Colonic mucosa (tissue), 4 donors: ENCODE measurements around the gene FSD1L. TPM values are rescaled to one million over a fixed set of nuclear protein-coding genes. Genes with fewer than 3 reads are reported as not detected.
"Not testable (repeated sequence)": the region's sequence is repeated elsewhere in the genome, so short reads cannot be mapped to it uniquely, and the experiment has no call there.

Experiments
- DNase-seq: peaks from one replicate; pipeline ENCODE4 v3.0.0-alpha.2; 2020
- H3K27ac ChIP-seq: fragments of 200-600 bp; one replicate; pipeline ENCODE4 v1.8.0; 2021
- H3K27me3 ChIP-seq: fragments of 200-600 bp; one replicate; pipeline ENCODE4 v1.8.0; 2021
- H3K36me3 ChIP-seq: fragments of 200-600 bp; one replicate; pipeline ENCODE4 v1.8.0; 2021
- H3K4me1 ChIP-seq: fragments of 200-600 bp; one replicate; pipeline ENCODE4 v1.8.0; 2021; ENCODE audit warnings: mild to moderate bottlenecking
- H3K4me3 ChIP-seq: fragments of 200-600 bp; one replicate; pipeline ENCODE4 v1.8.0; 2021
- H3K9ac ChIP-seq, 2 donors: one replicate each; pipeline ENCODE4 v1.7.0; 2013; ENCODE audit warnings: control low read depth in 2 of 2, low read depth in 2 of 2, low read length in 2 of 2
- H3K9me3 ChIP-seq: fragments of 200-600 bp; one replicate; pipeline ENCODE4 v1.8.0; 2021
- intact Hi-C: fragments of 100-400 bp; cut with DNase I; formaldehyde crosslinking; loops from one replicate; pipeline ENCODE4 v1.14.1; 2022
- total RNA-seq, 2 donors: library from RNA; stranded (reverse); fragmentation: NEBNext Ultra II Directional in 1 of 2; extraction: Animal tissue kit (Norgen Biotek cat#: 25700) in 1 of 2; gene quantifications; one replicate each; pipeline ENCODE4 v1.2.1, GENCODE V29; 2021
- TF ChIP-seq, protein P1 (sequence below): fragments of 200-600 bp; IDR thresholded peaks from one replicate; pipeline ENCODE4 v1.8.0; 2022; ENCODE audit warnings: antibody characterized with exemption, mild to moderate bottlenecking
- donor health status: healthy.
- donor health status: DM: no; HTN: no; CAD: no.
- donor health status: DM: no; HTN: no; CAD: no.

The FSD1L gene
- total RNA-seq, 2 donors from 2014 or later: 4.3 to 6.0 TPM

- Histone ChIP-seq H3K9me3 (no peaks in the 10 kb centered on the region), H3K4me3 (no peak overlapping the region), H3K27ac (no peak overlapping the region), H3K36me3 (no peaks in the 10 kb centered on the region), H3K4me1 (no peaks in the 10 kb centered on the region), H3K9ac (no peak overlapping the region), H3K27me3 (no peaks in the 10 kb centered on the region)
- TF ChIP-seq, protein P1, sequence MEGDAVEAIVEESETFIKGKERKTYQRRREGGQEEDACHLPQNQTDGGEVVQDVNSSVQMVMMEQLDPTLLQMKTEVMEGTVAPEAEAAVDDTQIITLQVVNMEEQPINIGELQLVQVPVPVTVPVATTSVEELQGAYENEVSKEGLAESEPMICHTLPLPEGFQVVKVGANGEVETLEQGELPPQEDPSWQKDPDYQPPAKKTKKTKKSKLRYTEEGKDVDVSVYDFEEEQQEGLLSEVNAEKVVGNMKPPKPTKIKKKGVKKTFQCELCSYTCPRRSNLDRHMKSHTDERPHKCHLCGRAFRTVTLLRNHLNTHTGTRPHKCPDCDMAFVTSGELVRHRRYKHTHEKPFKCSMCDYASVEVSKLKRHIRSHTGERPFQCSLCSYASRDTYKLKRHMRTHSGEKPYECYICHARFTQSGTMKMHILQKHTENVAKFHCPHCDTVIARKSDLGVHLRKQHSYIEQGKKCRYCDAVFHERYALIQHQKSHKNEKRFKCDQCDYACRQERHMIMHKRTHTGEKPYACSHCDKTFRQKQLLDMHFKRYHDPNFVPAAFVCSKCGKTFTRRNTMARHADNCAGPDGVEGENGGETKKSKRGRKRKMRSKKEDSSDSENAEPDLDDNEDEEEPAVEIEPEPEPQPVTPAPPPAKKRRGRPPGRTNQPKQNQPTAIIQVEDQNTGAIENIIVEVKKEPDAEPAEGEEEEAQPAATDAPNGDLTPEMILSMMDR: no peak
- intact Hi-C loops: no loop called here
- no peak for DNase-seq
Measured at GRCh38 chr9:105572455-105572854, 124.6 kb downstream of the FSD1L start.

- H3K36me3 ChIP-seq, H3K27me3 ChIP-seq, DNase-seq, H3K9ac ChIP-seq, H3K9me3 ChIP-seq, H3K4me1 ChIP-seq, intact Hi-C loops, H3K27ac ChIP-seq, H3K4me3 ChIP-seq: not testable (repeated sequence)
Measured at GRCh38 chr9:105579952-105580351, 132.1 kb downstream of the FSD1L start.

DNA sequence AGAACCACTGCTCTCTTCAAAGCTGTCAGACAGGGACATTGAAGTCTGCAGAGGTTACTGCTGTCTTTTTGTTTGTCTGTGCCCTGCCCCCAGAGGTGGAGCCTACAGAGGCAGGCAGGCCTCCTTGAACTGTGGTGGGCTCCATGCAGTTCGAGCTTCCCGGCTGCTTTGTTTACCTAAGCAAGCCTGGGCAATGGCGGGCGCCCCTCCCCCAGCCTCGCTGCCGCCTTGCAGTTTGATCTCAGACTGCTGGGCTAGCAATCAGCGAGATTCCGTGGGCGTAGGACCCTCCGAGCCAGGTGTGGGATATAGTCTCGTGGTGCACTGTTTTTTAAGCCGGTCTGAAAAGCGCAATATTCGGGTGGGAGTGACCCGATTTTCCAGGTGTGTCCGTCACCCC lies 133.7 kb downstream of the FSD1L start:
- H3K4me1 ChIP-seq, H3K4me3 ChIP-seq, DNase-seq, H3K36me3 ChIP-seq, intact Hi-C loops, H3K9ac ChIP-seq, H3K27ac ChIP-seq, H3K27me3 ChIP-seq, H3K9me3 ChIP-seq: not testable (repeated sequence)

DNA sequence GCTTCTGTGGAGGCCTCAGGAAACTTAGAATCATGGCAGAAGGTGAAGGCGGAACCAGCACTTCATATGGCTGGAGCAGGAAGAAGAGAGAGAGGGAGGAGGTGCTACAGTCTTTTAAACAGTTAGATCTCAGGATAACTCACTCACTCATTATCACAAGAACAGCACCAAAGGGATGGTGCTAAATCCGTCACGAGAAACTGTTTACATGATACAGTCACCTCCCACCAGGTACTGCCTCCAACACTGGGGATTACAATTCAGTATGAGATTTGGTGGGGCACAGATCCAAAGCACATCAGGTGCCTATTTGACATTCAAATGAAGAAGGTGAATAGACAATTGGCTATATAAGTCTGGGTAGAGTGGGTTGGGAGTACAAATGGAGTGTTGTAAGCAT lies 145.3 kb downstream of the FSD1L start:
- no peak overlapping the region for H3K4me3 ChIP-seq
- no peak for DNase-seq
- TF ChIP-seq, protein P1: no peak
- no peak overlapping the region for H3K27ac ChIP-seq
- no peaks in the 10 kb centered on the region for H3K27me3 ChIP-seq
- no peaks in the 10 kb centered on the region for H3K36me3 ChIP-seq
- H3K4me1 ChIP-seq: no peaks in the 10 kb centered on the region
- no peak overlapping the region for H3K9ac ChIP-seq
- intact Hi-C loops: no loop called here
- no peaks in the 10 kb centered on the region for H3K9me3 ChIP-seq

Other genes starting within 250 kb of the FSD1L start
- 100 to 1,000 TPM; 151 to 180 TPM for gene SLC44A1, start 203.4 kb upstream of the FSD1L start, total RNA-seq
- 10 to 100 TPM; 12.3 to 18.8 TPM for gene FKTN, start 110.1 kb downstream of the FSD1L start, total RNA-seq
- gene TAL2, start 214.4 kb downstream of the FSD1L start, total RNA-seq: not detected
- gene TMEM38B, start 246.5 kb downstream of the FSD1L start, total RNA-seq: 10 to 100 TPM; 28.5 to 38.2 TPM